Thyroid gland (tissue), 4 donors: ENCODE measurements around the gene RCVRN. TPM values are rescaled to one million over a fixed set of nuclear protein-coding genes. Genes with fewer than 3 reads are reported as not detected.

Experiments used
- DNase-seq, 2 donors: peaks; one replicate each; pipeline ENCODE4 v3.0.0-alpha.2; 2019
- H3K27ac ChIP-seq, 3 donors: fragments of 200-600 bp; sonication (generic); 1 replicate in 2 of 3; 2 replicates in 1 of 3; pipeline ENCODE4 v1.5.1; 2016 to 2019; ENCODE audit warnings: mild to moderate bottlenecking in 1 of 3, moderate library complexity in 1 of 3
- H3K27me3 ChIP-seq: fragments of 200-600 bp; sonication (generic); one replicate; pipeline ENCODE4 v1.5.1; 2019
- H3K36me3 ChIP-seq, 2 donors: fragments of 200-600 bp; sonication (generic); one replicate each; pipeline ENCODE4 v1.5.1; 2016 to 2019
- H3K4me1 ChIP-seq, 2 donors: fragments of 200-600 bp; sonication (generic); one replicate each; pipeline ENCODE4 v1.5.1; 2017 to 2019
- H3K4me3 ChIP-seq, 3 donors: fragments of 200-600 bp; sonication (generic); replicated peaks in 1 of 3; 1 replicate in 2 of 3; 2 replicates in 1 of 3; pipeline ENCODE4 v1.5.1; 2016; ENCODE audit warnings: mild to moderate bottlenecking in 1 of 3
- H3K9me3 ChIP-seq: fragments of 200-600 bp; sonication (generic); one replicate; pipeline ENCODE4 v1.5.1; 2017
- POLR2A ChIP-seq, 2 donors: fragments of 450-650 bp; IDR thresholded peaks; one replicate each; pipeline ENCODE4 v1.6.1; 2017; ENCODE audit warnings: antibody characterized with exemption in 2 of 2, mild to moderate bottlenecking in 2 of 2, moderate library complexity in 1 of 2
- WGBS, 2 donors: methylation state at CpG; one replicate each; pipeline ENCODE4 v1.1.5; 2017; 5-methylcytosine and 5-hydroxymethylcytosine counted together
- intact Hi-C: fragments of 100-400 bp; cut with DNase I; formaldehyde crosslinking; loops from one replicate; pipeline ENCODE4 v1.15.1; 2023
- total RNA-seq, 4 donors: library from RNA; depleted of rRNA; stranded (reverse); fragments of >200 nt; gene quantifications; one replicate each; pipeline ENCODE4 v1.2.3, GENCODE V29; 2016
- TF ChIP-seq, protein P1 (sequence below), 6 experiments: fragments of 200-600 bp in 3 of 6; fragments of 450-650 bp in 3 of 6; sonication (generic) in 3 of 6; IDR thresholded peaks; one replicate each; pipeline ENCODE4 v1.5.1; 2016 to 2019; ENCODE audit warnings: antibody characterized with exemption in 6 of 6, mild to moderate bottlenecking in 2 of 6, inconsistent platforms in 1 of 6, moderate library complexity in 1 of 6

RCVRN gene
- total RNA-seq, 4 donors from 2014 or later: not detected

DNA sequence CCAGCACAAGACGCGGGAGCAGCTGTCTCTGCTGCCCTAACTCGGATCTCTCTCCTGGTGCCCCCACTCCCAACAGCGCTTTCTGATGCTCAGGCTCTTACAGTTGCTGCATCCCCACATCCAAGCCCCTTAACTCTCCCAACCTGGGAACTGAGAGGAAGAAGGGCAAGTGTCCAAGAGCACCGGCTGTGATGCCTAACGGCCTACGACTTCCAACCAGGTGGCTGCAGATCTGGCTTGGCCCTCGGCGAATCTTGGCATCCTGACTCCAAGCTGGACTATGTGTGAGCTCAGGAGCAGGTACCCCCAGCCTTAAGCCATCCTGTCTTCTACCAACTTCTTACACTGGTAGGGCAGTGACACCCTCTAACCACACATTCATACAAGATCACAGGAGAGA, 38.3 kb upstream of the RCVRN start:
- Histone ChIP-seq H3K4me3 (no peak overlapping the region), H3K9me3 (no peaks in the 10 kb centered on the region), H3K27me3 (no peaks in the 10 kb centered on the region), H3K27ac (no peak overlapping the region), H3K4me1 (no peaks in the 10 kb centered on the region), H3K36me3 (no peaks in the 10 kb centered on the region)
- no peak for DNase-seq
- WGBS, 2 donors: 86 to 91% methylated on average over 9 of the region's 9 CpGs
- intact Hi-C loops: no loop called here
- TF ChIP-seq POLR2A (IDR thresholded peaks at IDR 0.05): no peak
- TF ChIP-seq, protein P1, sequence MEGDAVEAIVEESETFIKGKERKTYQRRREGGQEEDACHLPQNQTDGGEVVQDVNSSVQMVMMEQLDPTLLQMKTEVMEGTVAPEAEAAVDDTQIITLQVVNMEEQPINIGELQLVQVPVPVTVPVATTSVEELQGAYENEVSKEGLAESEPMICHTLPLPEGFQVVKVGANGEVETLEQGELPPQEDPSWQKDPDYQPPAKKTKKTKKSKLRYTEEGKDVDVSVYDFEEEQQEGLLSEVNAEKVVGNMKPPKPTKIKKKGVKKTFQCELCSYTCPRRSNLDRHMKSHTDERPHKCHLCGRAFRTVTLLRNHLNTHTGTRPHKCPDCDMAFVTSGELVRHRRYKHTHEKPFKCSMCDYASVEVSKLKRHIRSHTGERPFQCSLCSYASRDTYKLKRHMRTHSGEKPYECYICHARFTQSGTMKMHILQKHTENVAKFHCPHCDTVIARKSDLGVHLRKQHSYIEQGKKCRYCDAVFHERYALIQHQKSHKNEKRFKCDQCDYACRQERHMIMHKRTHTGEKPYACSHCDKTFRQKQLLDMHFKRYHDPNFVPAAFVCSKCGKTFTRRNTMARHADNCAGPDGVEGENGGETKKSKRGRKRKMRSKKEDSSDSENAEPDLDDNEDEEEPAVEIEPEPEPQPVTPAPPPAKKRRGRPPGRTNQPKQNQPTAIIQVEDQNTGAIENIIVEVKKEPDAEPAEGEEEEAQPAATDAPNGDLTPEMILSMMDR (IDR thresholded peaks at IDR 0.05): no peak

DNA sequence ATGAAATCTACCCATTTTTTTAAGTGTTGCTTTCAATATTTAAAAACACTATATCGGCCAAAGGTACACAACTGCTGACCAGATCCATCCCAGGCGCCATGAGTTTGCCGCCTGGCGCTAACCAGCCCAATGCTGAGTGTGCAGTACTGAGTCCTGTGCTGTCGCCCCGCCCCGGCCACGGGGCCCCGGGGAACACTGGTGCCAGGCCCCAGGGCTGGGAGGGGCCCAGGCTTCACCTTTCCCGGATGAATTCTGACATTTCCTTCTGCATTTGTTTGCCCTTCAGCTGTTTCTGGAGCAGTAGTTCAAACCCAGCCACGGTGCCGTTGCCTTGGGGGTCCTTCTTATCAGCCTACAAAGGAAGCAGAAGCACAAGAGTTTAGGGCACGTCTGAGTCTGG, 37.8 kb upstream of the RCVRN start:
- H3K27me3 ChIP-seq: no peaks in the 10 kb centered on the region
- WGBS, 2 donors: 78 to 86% methylated on average over 13 of the region's 13 CpGs
- no peak overlapping the region for H3K27ac ChIP-seq
- DNase-seq: no peak
- intact Hi-C loops: no loop called here
- no peak overlapping the region for H3K4me3 ChIP-seq
- H3K36me3 ChIP-seq: no peaks in the 10 kb centered on the region
- no peaks in the 10 kb centered on the region for H3K4me1 ChIP-seq
- H3K9me3 ChIP-seq: no peaks in the 10 kb centered on the region
- TF ChIP-seq POLR2A (IDR thresholded peaks at IDR 0.05): no peak
- TF ChIP-seq, protein P1 (IDR thresholded peaks at IDR 0.05): no peak

DNA sequence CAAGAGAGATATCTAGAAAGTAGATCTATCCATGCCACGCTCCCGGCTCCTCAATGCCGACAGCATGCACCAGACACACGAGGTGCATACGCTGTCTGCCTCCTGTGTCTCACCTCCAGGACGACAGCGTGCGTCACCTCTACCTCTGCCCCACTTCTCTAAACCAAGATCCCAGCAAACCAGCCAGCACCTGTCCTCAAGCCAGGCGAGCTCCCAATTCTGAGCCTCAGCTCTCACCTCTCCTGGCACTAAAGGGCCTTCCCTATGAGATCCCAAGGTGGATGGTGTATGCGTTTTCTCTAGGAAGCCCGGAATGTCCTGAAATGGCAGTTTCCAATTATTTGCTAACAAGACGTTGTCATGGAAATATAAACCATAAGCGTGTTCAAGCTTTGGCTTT, 36.2 kb upstream of the RCVRN start:
- intact Hi-C loops: no loop called here
- Histone ChIP-seq H3K9me3 (no peaks in the 10 kb centered on the region), H3K4me3 (no peak overlapping the region), H3K36me3 (no peaks in the 10 kb centered on the region), H3K4me1 (no peaks in the 10 kb centered on the region), H3K27me3 (no peaks in the 10 kb centered on the region), H3K27ac (no peak overlapping the region)
- WGBS, 2 donors: 85 to 88% methylated on average over 13 of the region's 13 CpGs
- TF ChIP-seq POLR2A (IDR thresholded peaks at IDR 0.05): no peak
- TF ChIP-seq, protein P1 (IDR thresholded peaks at IDR 0.05): no peak
- no peak for DNase-seq

DNA sequence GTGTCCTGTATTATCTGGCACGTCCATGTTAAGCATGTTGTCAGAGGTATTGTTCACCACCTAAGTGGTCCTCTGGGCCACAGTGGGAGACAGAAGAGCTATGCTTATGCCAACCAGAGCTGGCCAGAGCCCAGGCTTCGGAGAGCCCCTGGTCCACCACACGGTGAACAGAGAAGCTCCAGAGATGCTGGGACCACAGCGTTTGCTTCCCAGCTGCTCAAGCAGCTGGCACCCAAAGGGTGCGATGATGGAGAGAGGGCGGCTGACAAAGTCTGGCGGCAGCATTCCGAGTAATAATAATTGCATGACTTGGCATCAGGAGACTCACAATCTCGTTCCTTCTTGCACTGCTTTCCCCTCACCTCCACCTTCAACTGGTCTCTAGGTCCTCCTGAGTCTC, 35.8 kb upstream of the RCVRN start:
- WGBS, 2 donors: 76 to 77% methylated on average over 9 of the region's 9 CpGs

DNA sequence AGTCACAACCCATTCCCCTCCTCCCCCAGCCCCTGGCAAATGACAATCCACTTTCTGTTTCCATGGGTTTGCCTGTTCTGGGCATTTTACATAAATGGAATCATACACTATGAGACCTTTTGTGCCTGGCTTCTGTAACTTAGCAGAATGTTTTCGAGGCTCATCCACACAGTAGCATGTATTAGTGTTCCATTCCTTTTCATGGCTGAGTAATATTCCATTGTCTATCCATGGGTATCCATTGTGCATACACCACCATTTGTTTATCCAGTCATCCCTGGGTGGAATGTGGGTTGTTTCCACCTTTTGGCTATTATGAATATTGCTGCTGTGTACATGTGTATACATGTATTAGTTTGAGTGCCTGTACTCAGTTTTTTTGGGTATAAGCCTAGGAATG, 33.7 kb upstream of the RCVRN start:
- 82 to 88% methylated on average over 1 of the region's 1 CpG for WGBS, 2 donors
- DNase-seq: no peak
- no peaks in the 10 kb centered on the region for H3K36me3 ChIP-seq

More for the DNA sequence above, 35.8 kb upstream of the RCVRN start:
- Histone ChIP-seq H3K4me3 (no peak overlapping the region), H3K27me3 (no peaks in the 10 kb centered on the region), H3K27ac (no peak overlapping the region), H3K36me3 (no peaks in the 10 kb centered on the region), H3K4me1 (no peaks in the 10 kb centered on the region), H3K9me3 (no peaks in the 10 kb centered on the region)
- intact Hi-C loops: no loop called here
- DNase-seq: no peak
- TF ChIP-seq, protein P1 (IDR thresholded peaks at IDR 0.05): no peak
- TF ChIP-seq POLR2A (IDR thresholded peaks at IDR 0.05): no peak

More for the DNA sequence above, 33.7 kb upstream of the RCVRN start:
- no peak overlapping the region for H3K4me3 ChIP-seq
- no peak for TF ChIP-seq POLR2A (IDR thresholded peaks at IDR 0.05)
- TF ChIP-seq, protein P1 (IDR thresholded peaks at IDR 0.05): no peak
- H3K4me1 ChIP-seq: no peaks in the 10 kb centered on the region
- intact Hi-C loops: no loop called here
- no peaks in the 10 kb centered on the region for H3K27me3 ChIP-seq
- H3K27ac ChIP-seq: no peak overlapping the region
- no peaks in the 10 kb centered on the region for H3K9me3 ChIP-seq
